Activated CD4-positive, alpha-beta T cell treated with anti-CD3 and anti-CD28 coated beads, Interleukin-10, Interleukin-2, amounts not matched to agents 100 ng/mL and 50 ng/mL, durations not matched to agents 16 hours and 8 hours (primary cell): Measurements from ENCODE around the gene LUC7L.
"Not testable (repeated sequence)": the region's sequence is repeated elsewhere in the genome, so short reads cannot be mapped to it uniquely, and the experiment has no call there.

Experiments used
- DNase-seq: peaks from one replicate; pipeline ENCODE4 v3.0.0-alpha.2; 2020

Gene LUC7L, protein sequence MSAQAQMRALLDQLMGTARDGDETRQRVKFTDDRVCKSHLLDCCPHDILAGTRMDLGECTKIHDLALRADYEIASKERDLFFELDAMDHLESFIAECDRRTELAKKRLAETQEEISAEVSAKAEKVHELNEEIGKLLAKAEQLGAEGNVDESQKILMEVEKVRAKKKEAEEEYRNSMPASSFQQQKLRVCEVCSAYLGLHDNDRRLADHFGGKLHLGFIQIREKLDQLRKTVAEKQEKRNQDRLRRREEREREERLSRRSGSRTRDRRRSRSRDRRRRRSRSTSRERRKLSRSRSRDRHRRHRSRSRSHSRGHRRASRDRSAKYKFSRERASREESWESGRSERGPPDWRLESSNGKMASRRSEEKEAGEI

DNA sequence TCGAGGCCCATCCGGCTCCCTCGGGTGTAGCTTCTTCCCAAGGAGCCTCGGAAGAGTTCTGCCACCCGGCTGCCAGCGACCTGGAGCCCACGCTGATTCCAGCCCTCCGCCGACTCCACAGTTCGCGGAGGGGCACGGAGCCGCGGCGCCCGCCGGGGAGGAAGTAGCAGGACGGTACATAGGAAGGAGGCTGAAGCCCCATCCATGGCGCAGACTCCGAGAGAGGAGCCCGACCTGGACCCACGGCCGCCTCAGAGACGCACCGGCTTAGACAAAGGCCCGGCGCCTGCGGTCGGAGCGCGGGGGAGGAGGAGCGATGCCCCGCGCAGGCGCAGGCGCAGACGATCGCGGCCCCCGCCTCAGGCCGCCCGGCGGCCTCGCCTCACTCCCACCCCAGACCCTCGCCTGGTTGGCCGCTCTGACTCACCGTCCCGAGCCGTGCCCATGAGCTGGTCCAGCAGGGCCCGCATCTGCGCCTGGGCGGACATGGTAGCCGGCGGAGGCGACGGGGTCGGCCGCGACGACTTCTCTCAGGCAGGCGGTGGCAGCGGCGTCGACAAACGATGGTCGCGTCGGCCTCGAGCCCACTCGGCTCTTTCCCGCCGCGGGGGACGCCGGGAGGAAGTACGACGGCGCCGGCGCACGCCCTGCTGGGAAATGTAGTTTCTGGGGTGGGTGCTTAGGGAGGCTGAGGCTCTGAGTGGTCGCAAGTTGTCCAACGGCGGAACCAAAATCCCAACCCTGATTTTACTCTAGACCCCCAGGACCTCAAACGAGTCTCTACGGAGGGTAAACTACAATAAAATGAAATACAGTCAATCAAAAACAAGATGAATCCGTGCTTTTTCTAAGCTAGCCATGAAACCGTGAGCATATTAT, at the start of gene LUC7L:
Gene LUC7L (minus strand): TSS at position 598 of the 879 bp plus-strand sequence. CDS start 110 bp downstream, at position 488.
- peak; percentile 90 for DNase-seq

DNA sequence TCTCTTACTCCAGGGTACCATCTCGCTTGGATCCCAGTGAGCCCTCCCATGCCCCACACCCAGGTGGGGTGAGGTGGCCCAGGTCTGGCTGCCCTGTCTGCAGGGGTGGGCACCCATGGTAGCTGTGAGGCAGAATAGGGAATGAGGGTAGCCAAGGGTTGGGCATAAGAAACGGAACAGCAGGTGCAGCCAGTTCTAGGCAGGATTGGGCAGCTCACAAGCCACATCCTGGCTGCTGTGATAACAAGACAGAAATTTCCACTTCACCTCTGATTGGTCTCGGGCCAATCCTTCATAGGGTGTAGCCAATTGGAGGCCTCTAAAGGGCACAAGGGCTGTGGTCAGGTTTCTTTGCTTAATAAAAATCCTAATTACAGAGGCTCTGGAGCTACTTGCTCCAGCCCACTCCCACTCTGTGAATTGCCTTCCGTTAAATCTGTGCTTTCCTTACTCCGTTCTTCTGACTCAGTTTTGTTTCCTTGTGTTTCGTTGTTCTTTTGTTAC, 49.7 kb upstream of the LUC7L start:
- DNase-seq = peak; percentile 55

DNA sequence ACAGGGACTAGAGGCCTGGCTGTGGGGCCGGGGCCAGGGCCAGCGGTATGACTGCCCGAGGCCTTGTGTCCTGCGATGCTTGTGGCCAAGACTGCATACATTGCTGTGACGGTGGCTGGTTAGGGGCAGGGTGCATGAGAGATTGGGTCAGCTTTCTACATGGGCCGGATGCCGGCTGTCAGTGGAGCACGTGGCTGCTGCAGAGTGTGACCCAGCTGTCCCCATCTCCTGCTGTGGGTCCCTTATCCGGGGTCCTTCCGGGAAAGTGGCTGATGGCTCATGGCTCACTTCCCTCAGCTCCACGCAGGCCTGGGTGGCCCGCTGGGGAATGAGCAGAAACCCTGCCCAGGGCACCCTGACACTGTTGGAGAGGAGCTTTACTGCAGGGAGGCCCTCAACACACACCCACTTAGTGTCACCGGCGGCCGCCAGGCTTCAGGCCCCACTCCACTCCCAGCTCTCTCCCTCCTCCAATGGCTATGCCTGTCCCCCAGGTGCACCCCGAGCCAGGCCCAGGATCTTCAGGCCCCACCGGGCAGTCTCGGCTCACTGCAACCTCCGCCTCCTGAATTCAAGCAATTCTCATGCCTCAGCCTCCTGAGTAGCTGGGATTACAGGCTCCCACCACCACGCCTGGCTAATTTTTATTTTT, 47.3 kb upstream of the LUC7L start:
- no peak for DNase-seq

DNA sequence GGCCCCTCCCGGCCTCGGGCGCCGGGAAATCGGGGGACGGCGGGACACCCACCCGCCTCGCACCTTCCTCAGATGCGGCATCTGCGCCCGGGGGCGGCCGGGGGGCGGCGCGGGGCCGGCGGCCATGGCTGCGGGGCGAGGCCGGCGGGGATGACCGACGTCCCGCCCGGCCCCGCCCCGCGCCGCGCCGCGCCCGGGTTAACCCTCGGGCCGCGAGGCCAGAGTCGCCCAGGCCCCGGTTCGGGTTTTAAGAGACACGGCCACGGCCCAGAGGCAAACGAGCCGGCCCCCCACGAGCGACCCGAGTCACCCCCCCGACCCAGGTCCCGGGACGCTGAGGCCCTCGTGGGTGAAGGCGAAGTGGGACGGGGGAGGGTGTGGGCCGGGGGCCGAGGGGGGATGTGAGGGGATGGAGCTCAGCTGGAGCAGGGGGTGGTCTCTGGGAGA, 46.6 kb upstream of the LUC7L start, which contains the start of gene RGS11:
Gene RGS11 (minus strand): TSS at position 159 of the 447 bp plus-strand sequence. CDS start 33 bp downstream, at position 126.
- no peak for DNase-seq

DNA sequence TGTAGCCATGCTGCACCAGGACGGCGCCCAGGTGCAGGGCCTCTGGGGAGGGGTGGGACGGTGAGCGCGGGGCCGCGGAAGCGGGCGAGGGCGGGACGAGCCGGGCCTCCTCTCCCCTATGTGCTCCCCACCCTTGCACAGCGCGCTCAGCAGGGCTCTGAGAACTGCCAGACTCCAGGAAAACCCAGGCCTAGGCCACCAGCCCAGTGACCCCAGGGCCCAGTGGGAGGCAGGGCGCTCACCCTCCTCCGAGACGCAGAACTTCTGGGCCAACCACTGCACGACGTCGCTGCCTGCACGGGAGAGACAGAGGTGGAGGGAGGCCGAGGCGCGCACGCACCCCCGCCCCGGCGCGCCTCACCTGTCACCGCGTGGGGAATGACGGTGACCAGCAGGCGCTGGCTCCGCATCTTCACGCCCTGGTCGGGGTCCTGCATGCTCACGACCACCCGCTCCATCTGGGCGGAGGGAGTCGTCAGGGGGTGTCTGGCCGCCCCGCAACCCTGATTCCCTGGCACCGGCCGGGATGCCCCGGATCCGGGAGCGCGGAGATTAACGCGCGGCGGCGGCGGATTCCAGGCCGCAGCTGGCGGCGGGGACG, 45.9 kb upstream of the LUC7L start:
- peak; percentile 8 for DNase-seq

DNA sequence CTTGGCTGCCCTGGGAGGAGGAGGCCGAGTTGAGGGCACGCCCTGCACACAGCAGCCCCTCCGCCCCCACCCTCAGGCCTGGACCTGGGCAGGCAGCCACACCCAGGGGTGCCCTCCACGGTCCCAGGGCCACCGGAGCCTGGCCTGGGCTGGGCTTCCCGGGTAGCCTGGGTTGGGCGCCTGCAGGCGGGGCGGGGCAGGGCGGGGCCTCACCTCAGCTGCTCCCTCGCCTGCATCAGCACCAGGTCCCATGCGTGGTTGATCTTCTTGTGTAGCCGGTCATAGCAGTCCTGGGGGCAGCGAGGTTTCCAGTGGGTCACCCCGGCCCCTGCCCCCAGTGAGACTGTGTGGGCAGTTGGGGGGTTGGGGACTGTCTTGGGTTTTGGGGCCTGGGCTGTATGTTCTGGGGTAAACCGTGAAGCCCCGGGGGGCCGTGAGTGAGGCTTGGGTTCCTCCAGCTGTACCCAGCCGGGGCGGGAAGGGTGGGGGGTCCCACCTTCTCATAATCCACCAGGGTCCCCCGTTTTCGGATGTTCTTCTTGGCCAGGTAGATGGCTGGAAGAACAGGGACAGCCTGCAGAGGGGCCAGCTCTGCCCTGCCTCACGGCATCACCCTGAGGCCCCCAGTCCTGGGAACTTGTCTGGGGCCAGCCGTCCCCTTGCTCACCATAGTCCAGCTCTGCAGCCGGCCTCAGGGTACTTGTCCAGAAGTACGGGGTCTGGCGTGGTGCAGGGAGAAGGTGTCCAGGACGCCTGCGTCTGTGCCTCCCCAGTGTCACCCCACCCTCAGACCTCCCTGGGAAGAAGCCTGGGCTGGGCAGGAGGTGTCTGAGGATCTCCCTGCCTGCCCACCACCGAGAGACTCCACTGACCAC, 44.5 kb upstream of the LUC7L start:
- DNase-seq = no peak

DNA sequence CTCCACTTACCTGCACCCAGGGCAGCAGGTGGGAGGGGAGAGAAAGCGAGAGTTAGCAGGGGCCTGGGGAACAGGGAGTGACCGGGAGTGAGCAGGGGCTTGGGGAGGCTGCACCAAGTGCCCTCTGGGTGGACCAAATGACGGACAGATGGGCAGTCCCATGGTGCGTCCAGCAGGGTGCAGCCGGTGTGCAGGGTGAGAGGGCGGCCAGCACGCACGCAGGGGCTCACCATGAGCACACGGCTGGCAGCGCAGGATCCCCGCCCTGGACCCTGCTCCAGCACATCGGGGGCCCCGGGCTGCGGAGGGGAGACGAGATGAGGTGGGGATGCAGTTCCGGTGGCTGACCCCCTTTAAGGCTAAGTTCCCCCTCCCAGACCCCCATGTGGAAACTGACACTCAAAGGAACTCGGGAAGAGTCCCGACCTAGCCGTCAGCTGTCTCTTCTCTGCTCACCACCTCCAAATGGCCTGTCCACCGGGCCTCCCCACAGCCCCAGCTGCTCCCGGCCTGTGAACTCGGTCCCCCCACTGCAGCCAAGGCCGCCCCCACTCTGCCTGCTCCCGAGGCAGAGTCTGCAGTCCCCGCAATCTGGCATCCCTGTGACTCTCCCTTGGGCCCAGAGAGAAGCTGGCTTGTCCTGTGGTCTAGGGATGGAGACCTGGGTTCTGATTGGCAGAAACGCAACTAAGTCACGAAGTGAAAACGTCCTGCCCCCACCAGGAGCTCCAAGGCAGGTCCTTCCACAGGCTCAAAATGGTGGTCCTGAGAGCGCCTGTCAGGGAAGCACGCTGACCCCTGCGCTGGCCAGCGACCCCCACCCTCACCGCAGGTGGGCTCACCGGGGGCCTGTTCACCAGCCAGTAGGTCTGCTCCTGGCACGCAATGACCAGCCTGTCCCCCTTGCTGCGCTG, 43.6 kb upstream of the LUC7L start:
- no peak for DNase-seq

DNA sequence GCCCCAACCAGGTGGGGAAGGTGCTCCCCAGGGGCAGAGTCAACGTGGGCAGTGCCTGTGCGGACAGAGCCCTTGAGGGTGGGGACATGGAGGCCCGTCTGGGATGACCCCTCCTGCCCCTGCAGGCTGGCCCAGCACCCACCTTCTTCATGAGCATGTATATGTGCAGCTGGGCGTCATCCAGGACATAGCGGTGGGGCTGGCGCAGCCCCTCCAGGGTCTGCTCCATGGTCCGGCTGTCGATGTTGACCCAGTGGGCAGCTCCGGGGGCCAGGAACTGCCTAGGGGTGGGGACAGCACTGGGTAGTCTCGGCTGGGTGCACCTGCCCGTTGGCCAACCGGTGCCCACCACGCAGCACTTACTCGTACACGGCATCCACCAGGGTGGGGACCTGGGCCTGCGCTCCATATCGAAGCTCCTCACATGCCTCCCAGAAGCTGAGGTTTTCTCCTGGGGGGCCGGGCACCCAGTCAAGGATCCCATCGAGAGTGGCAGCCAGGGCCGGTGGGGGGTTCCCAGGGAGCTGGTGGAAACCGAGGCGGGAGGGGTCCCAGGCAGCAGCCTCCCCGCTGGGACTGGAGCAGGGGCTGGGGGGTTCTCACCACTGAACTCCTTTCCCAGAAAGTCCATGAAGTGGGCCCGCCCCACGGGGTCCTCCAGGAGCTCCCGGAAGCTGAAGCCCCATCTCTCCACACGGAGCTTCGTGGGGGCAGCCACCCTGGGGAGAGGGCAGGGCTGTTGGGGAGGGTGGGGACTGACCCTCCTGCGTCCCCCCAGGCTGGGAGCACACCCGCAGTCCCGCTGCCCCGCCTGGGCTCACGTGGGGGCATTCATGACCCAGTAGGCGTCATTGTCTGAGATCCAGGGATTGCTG, 41.4 kb upstream of the LUC7L start:
- no peak for DNase-seq

DNA sequence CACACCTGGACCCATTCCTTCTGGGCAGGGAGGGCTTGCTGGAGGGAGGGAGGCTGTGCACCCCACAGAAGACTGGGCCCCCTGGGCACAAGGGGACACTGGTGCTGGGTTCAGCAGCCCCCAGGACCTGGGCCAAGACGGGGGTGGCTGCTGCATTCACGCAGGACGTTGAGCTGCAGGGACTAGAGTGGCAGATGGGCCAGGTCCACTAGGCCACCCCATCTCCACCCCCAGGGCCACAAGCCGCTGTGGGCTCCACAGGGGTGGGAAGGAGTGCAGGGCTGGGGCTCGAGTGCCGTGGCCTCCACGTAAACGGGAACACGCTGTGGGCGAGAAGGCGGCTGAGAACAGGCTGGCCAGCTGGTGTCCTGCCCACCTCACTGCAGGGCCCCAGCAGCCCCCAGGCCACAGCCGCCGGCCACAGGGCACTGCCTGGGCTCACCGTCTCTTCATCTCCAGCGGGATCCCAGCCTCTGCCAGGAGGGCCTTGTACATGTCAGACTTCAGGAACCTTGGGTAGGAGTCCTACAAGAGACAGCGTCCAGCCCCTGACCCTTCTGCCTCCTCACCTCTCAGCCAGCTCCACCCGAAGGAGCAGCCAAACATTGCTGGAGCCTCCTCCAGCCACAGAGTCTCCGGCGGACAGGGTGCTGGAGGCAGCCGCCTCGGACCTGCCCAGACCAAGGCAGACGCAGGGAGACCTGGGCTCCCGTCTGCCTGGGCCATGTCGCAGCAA, 40.0 kb upstream of the LUC7L start:
- DNase-seq = no peak

DNA sequence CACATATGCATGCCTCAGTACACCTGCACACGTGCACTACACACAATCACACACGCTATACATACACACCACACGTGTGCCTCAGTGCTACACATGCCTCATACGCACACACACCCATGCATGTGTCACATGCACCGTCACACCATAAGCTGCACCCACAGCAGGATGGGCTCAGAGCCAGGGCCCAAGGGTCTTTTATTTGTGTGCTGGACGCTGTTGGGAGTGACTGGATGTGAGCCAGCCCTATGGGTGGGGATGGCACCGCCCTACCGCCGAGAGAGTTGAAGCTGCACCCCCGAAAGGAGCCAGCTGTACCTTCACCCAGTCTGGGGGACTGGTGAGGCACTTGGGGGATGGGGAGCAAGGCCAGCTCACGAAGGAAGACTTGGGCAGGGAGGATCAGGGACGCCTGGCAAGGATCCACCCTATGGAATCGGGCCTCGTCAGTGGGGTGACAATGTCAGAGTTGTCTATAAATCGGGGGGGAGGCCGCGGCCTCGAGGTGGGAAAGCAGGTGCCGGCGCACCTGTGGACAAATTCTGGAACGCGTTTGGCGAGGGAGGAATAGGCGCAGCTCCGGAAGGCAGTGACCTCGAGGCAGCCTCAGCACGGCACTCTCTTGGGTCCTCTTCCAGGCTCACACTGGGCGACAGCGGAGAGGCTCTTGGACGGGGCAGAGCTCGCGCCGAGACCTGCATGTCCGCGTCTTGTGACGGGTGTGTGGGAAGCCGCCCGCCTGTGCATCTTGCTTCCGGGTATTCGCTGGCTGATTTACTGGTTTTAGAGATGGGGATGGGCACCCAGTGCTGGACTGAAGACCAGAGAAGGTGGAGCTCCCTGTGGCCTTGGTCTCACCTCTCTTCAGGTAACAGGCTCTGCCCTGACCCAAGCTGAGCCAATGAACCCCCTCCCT, 39.1 kb upstream of the LUC7L start:
- DNase-seq = no peak

DNA sequence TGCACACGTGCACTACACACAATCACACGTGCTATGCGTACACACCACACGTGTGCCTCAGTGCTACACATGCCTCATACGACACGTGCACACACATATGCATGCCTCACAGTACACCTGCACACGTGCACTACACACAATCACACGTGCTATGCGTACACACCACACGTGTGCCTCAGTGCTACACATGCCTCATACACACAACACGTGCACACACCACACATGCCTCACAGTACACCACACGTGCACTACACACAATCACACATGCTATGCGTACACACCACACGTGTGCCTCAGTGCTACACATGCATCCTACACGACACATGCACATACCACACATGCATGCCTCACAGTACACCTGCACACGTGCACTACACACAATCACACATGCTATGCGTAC, 38.3 kb upstream of the LUC7L start:
- not testable (repeated sequence) for DNase-seq

DNA sequence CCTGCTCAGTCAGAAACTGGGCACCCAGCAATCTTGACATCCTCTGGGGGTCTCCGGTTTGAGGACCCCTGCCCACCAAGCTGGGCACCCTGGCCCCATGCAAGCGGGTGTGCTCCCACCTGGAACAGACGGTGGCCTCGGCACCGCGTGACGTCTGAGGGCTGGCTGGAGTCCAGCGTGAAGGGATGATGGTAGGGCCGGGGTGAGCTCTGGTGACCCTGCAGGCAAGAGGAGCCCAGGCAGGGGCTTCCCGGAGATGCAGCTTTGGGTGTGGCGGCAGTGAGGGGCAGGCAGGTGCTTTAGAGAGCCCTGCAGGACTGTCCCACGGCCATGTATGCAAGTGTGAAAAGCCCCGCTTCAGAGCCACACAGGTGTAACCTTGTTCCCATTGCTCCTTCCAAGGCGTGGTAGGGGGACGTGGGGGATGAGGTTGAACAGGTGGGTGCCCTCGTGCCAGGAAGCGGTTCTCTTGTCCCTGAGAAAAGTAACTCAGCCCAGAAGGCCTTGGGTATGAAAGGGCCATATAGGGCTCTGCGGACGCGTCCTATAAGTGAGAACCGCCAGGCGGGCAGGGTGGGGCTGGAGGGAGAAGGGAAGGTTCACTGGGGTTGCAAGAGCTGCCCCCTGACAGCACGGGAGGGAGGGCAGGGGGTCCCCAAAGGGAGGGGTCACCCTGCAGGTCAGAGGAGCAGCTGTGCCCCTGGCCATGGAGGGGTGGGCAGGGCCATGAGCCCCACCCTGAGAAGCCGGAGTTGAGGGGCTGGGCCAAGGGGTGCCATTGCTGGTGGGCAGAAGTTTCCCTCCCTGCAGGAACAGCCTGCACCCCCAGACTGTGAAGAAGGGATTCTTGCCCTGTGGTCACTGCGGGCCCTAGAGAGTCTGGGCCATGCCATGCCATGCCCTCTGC, 37.3 kb upstream of the LUC7L start:
- DNase-seq = no peak

DNA sequence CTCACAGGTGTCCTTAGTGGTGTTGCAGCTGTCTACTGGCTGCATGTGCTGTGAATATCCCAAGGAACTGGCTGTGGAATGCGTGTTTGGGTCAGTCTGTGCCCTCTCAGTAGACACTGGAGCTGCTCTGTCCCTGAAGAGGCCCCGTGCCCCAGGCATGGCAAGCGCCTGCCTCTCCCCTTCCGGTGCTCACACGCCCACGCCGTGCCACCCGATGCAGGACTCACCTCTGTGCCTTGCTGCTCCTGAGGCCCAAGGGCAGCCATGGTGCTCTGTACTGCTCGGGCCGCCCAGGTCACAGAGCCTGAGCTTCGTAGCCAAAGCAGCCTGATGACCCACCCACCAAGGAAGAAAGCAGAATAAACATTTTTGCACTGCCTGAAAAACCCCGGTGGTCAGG, 36.5 kb upstream of the LUC7L start:
- no peak for DNase-seq

DNA sequence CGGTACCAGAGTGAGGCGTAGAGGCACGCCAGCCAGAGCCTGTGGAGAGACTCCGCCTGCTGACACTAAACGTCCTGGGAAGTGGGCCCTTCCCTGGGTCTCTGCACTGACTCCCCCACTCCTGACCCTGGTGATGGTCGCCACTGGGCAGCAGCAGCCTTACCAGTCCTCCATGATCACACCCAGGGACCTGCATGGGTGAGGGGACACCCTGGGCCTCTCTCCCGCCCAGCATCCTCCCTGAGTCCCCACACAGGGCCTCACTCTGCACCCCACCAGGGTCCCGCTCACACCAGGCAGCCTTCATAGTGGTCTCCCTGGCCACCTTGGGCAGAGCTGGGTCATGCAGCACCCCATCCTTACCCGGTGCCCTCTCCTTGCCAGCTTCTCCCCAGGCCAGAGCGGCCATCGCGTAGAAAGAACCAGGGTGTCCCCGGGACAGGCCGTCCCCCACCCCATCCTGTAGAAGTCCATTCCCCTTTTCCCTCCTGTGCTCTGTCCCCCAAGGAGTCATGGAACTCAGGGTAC, 35.8 kb upstream of the LUC7L start:
- no peak for DNase-seq

DNA sequence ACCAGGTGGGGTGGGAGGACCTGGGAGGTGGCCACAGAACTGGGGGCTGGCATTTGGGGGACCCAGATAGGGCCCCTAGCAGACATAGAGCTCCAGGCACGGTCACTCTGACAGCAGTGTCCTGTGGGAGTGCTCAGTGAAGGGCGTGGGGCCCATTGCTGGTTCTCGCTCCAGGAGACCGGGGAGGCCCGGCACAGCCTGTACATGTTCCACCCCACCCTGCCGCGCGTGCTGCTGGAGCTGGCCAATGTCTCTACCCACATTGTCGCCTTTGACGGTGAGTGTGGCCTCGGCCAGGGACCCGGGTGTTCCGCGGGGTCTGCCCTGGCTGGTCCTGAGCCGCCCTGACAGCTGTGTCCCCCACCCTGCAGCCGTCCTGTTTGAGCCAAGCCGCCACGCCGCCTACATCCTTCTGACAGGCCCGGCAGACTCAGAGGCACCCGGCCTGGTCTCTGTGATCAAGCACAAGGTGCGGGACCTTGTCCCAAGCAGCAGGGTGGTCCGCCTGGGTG, 35.2 kb upstream of the LUC7L start:
- DNase-seq = no peak

DNA sequence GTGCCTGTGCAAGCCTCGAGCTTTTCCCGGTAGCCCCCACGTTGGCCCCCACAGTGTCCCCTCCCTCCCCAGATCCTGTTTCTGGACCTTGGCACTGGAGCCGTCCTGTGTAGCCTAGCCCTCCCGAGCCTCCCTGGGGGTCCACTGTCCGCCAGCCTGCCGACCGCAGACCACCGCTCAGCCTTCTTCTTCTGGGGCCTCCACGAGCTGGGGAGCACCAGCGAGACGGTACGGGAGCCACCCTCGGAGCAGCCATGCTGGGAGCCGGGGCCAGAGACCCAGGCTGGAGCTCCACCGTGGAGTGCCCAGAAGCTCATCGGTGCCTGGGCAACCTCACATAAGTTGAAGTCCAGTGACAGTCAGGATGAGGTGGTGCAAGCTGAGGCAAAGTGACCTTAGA, 34.7 kb upstream of the LUC7L start:
- DNase-seq = no peak
